ENCODE data around the gene ROCK2.
"Not testable (repeated sequence)": the region's sequence is repeated elsewhere in the genome, so short reads cannot be mapped to it uniquely, and the experiment has no call there.

The ROCK2 gene

DNA sequence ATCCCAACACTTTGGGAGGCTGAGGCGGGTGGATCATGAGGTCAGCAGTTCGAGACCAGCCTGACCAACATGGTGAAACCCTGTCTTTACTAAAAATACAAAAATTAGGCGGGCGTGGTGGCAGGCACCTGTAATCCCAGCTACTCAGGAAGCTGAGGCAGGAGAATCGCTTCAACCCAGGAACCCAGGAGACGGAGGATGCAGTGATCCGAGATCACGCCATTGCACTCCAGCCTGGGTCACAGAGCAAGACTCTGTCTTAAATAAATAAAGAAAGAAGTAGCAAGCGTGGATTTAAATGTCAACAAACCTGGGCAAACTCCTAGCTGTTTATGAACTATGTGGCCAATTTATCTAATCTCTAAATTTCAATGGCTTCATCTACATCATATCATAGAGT, 82.9 kb downstream of the ROCK2 start:
- not testable (repeated sequence) for DNase-seq

GRCh38 chr2:11260979-11261378, 83.5 kb downstream of the ROCK2 start:
- no peak for DNase-seq

GRCh38 chr2:11257964-11258363, 86.5 kb downstream of the ROCK2 start:
- DNase-seq: no peak

GRCh38 chr2:11257078-11257477, 87.4 kb downstream of the ROCK2 start:
- DNase-seq: no peak

DNA sequence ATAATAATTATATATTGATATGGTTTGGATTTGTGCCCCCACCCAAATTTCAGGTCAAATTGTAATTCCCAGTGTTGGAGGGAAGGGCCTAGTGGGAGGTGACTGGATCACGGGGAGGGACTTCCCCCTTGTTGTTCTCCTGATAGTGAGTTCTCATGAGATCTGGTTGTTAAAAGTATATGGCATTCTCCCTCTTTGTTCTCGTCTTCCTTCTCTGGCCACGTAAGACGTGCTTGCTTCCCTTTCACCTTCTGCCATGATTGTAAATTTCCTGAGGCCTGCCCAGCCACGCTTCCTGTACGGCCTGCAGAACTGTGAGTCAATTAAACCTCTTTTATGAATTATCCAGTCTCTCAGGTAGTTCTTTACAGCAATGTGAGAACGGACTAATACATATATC, 88.3 kb downstream of the ROCK2 start:
- no peak for DNase-seq

DNA sequence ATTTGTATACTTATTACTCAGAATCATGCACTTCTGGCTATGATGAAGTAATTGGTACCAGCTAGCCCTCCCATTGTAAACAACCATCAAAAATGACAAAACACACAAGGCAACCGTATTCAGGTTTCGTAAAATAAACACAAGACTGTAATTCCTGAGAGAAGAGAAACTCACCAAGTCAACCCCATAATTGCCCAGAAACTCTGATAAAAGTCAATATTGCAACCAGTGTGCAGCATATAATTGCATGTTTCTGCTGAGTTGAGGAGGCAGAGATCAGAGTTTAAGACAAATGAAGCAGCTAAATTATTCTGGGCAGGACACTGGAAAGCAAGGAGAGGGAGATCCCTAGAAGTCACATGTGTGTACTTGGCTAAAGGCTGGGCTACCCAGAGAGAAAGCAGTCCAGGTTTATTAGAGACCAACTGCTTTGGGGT, 90.3 kb downstream of the ROCK2 start:
- DNase-seq: no peak

DNA sequence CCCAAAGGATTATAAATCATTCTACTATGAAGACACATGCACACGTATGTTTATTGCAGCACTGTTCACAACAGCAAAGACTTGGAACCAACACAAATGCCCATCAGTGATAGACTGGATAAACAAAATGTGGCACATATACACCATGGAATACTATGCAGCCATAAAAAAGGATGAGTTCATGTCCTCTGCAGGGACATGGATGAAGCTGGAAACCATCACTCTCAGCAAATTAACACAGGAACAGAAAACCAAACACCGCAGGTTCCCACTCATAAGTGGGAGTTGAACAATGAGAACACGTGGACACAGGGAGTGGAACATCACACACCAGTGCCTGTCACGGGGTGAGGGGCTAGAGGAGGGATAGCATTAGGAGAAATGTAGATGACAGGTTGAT, 92.0 kb downstream of the ROCK2 start:
- DNase-seq: not testable (repeated sequence)

DNA sequence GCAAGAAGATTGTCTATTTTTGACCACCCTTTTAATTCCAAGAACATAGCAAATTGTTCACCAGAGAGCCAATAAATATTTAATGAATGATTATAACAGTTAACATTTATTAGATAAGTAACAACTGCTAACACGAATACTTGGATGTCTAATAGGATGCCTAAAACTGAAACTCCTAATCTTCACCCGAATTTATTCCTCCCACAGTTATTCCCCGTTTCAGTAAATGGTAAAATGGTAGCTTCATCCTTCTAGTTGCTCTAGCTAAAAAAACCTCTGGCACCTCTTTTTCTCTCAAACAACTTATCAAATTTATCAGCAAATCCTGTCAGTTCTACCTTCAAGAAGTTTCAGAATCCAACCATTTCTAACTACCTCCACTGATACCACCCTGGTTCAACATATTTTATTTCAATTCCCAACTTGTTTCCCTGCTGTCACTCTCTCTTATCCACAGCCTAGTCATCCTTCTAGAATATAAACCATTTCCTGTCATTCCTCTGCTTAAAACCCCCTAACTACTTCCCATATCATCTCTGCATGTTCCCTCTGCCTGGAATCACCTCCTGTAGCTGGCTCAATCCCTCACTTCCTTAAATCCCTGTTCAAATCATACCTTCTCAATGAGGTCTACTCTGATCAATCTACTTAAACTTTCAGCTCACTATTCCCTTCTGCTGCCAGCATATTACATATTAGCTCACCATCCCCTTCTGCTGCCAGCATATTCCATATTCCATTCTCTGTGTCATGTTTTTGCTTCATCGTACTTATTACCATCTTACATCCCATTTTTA, 93.8 kb downstream of the ROCK2 start:
- DNase-seq: no peak

GRCh38 chr2:11245322-11245721, 99.1 kb downstream of the ROCK2 start:
- no peak for DNase-seq

GRCh38 chr2:11244091-11244826, 100.2 kb downstream of the ROCK2 start:
- DNase-seq: no peak

GRCh38 chr2:11243512-11243911, 100.9 kb downstream of the ROCK2 start:
- DNase-seq: no peak

DNA sequence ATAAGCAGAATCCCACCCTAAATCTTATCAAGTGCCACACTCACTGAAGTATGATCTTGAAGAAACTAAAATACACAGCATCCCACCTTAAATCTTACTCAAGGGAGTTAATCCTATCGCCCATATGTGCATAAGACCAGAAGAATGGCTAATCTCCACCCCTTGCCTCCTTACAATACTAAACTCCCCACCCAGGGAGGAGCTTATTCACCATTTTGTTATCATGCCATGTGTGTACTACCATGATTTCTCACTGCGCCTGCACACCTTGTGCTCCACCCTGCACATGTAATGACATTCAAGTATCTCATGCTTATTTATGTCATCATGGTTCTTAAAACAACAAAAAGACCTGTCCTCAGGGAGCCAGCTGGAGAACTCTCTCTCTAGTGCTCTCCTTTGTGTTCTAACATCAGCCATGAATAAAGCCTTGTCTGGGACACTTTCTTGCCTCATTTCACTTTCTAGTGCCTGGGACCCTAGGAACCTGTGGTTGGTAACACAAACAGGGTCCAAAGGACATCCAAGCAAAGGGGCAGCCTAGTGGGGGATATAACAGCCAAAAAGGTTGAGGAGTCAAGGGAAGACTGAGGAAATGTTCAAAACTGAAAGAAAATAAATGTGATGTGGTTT, 101.8 kb downstream of the ROCK2 start:
- DNase-seq: no peak

GRCh38 chr2:11241412-11242203, 102.8 kb downstream of the ROCK2 start:
- no peak for DNase-seq

DNA sequence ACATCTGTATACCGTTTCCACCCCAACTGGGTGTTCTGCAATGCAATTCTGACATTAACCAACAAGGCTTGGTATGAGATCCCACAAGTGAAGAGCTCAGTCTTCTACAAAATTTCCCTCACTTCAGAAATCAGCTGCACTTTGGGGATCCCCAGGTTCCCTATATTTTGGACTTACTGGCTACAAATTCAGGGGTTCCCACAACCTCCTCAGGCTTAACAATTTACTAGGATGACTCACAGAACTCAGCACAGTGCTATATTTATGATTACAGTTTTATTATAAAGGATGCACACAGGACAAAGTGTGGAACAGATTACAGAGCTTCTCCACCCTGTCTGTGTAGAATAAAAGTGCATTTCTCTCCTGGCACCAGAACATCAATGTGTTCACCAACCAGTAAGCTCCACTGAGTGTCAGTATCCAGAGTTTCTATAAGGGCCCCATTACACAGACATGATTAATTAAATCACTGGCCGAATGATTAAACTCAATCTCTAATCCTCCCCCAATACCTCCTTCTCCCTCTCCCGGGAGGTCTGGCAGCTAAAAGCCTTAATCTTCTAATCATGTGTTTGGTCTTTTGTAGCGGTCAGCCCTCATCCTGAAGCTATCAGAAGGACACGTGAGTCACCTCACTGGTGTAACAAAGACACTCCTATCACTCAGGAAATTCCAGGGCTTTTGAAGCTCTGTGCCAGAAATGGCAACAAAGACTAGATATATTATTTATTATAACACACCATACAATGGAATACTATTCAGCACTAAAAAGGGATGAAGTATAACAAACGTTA, 104.6 kb downstream of the ROCK2 start:
- DNase-seq: no peak

DNA sequence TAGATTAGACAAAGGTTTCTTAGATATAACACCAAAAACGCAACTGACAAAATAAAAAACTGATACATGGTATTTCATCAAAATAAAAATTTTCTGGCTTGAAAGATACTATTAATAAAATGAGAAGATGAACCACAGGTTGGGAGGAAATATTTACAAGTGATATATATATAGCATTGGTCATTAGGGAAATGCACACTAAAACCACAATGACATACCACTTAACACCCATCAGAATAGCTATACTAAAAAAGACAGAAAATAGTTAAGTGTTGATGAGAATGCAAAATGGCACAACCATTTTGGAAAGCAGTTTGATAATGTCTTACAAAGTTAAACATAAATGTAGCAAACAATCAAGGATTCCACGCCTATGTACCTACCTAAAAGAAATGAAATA, 105.3 kb downstream of the ROCK2 start:
- no peak for DNase-seq

- no peak for DNase-seq
These were observed 107.3 kb downstream of the ROCK2 start for GRCh38 chr2:11237122-11237521.

GRCh38 chr2:11236335-11236734, 108.1 kb downstream of the ROCK2 start:
- no peak for DNase-seq

GRCh38 chr2:11235583-11235982, 108.9 kb downstream of the ROCK2 start:
- DNase-seq: no peak

DNA sequence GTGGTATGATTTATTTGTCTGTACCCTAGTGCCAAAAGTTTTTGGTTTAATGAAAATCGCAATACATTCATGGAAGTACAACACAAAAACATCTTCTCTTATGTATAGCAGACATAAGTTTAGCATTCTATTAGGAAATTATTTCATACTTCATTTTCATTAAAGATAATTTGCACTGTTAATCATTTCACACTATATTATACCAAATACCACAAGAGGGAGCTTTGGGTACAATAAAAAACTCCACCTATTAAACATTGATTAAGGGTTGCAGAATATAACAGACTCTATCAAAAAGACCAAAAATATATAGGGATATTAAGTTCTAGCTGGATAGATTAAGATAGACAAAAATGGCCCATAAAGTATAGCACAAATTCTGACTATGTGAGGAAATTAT, 110.1 kb downstream of the ROCK2 start:
- DNase-seq: peak; percentile 7

- DNase-seq: not testable (repeated sequence)
These were observed 113.2 kb downstream of the ROCK2 start for GRCh38 chr2:11231193-11231592.

GRCh38 chr2:11228692-11229091, 115.7 kb downstream of the ROCK2 start:
- DNase-seq: no peak

- no peak for DNase-seq
These were observed 116.8 kb downstream of the ROCK2 start for GRCh38 chr2:11227595-11227994.
